K562 (cell line): ENCODE results near the gene OR4N5. TPM values are rescaled to one million over a fixed set of nuclear protein-coding genes. Genes with fewer than 3 reads are reported as not detected.

ENCODE experiments used
- ATAC-seq: fragments of 200-7000 bp; cut with Tn5 transposase; 3 replicates; pipeline ENCODE4 v1.9.1; 2020; ENCODE audit warnings: moderate library complexity
- BruUV-seq: library from RNA; stranded (reverse); fragments of 400-500 nt; replicated peaks from 2 replicates; lab custom pipeline; 2021; lab: Mats Ljungman, UMichigan
- CTCF ChIA-PET: fragments of 300-600 bp; formaldehyde crosslinking; extraction: SDS; loops from one replicate; lab custom pipeline; 2021; ENCODE audit warnings: low intra/inter-chr PET ratio; lab: Yijun Ruan, JAX
- POLR2A ChIA-PET: fragments of 300-600, 350-650 bp; sonication (Branson Sonifier 250); formaldehyde crosslinking; extraction: SDS; loops from one replicate; lab custom pipeline; 2021; ENCODE audit warnings: antibody characterized with exemption, inconsistent platforms; lab: Yijun Ruan, JAX
- DNase-seq, 4 experiments: peaks; one replicate each; pipeline versions ENCODE4 v3.0.0 to v3.0.0-alpha.2; 2011 to 2018; ENCODE audit warnings: low spot score in 3 of 4, mixed read lengths in 3 of 4; ENCODE audit errors: extremely low read depth in 1 of 4
- FAIRE-seq: peaks from 2 replicates; lab custom pipeline; 2011; peaks lifted over from hg19 to GRCh38; lab: Jason Lieb, UNC
- H2AFZ ChIP-seq: 2 replicates; pipeline ENCODE4 v1.6.0; 2011; ENCODE audit warnings: low read depth, low read length, control low read depth, inconsistent platforms
- H3K27ac ChIP-seq: fragments of 200-600 bp; 3 replicates; pipeline ENCODE4 v1.8.0; 2011; ENCODE audit warnings: low read depth, mild to moderate bottlenecking, control low read depth, inconsistent platforms, low read length, moderate library complexity, mixed read lengths; ENCODE audit errors: extremely low read depth
- H3K27me3 ChIP-seq, 2 experiments: fragments of 300-600 bp in 1 of 2; 2 replicates in 1 of 2; 3 replicates in 1 of 2; pipeline versions ENCODE4 v1.6.0 to v1.8.0; 2011; ENCODE audit warnings: inconsistent platforms in 2 of 2, low read length in 2 of 2, mild to moderate bottlenecking in 1 of 2, mixed read lengths in 1 of 2, moderate library complexity in 1 of 2; ENCODE audit not compliant: control insufficient read depth in 2 of 2, insufficient read depth in 2 of 2
- H3K36me3 ChIP-seq: fragments of 300-600 bp; 3 replicates; pipeline ENCODE4 v1.8.0; 2011; ENCODE audit warnings: mild to moderate bottlenecking, low read length, inconsistent platforms; ENCODE audit not compliant: control insufficient read depth, insufficient read depth
- H3K4me1 ChIP-seq, 2 experiments: fragments of 200-600 bp in 1 of 2; replicated peaks in 1 of 2; 2 replicates in 1 of 2; 3 replicates in 1 of 2; pipeline versions ENCODE4 v1.5.1 to v1.8.0; 2011; ENCODE audit warnings: inconsistent platforms in 2 of 2, low read length in 2 of 2, mild to moderate bottlenecking in 1 of 2, mixed read lengths in 1 of 2, moderate library complexity in 1 of 2; ENCODE audit not compliant: control insufficient read depth in 2 of 2, insufficient read depth in 2 of 2
- H3K4me2 ChIP-seq: 2 replicates; pipeline ENCODE4 v1.6.1; 2011; ENCODE audit warnings: low read length, control low read depth, inconsistent platforms, mixed read lengths; ENCODE audit not compliant: insufficient read depth
- H3K4me3 ChIP-seq: fragments of 200-600 bp; sonication (generic), shearing (Covaris generic); 2 replicates; pipeline ENCODE4 v1.5.1; 2016; ENCODE audit warnings: control low read depth, inconsistent platforms
- H3K79me2 ChIP-seq: fragments of 200-600 bp; 3 replicates; pipeline ENCODE4 v1.8.0; 2011; ENCODE audit warnings: low read length, inconsistent platforms; ENCODE audit not compliant: control insufficient read depth, insufficient read depth
- H3K9ac ChIP-seq, 2 experiments: 2 replicates each; pipeline versions ENCODE4 v1.6.0 to v1.6.1; 2011; ENCODE audit warnings: low read depth in 2 of 2, low read length in 2 of 2, control low read depth in 1 of 2, inconsistent platforms in 1 of 2, mild to moderate bottlenecking in 1 of 2, mixed read lengths in 1 of 2; ENCODE audit not compliant: insufficient read depth in 1 of 2
- H3K9me1 ChIP-seq: one replicate; pipeline ENCODE4 v1.6.0; 2011; ENCODE audit warnings: inconsistent platforms, mild to moderate bottlenecking, low read length, moderate library complexity; ENCODE audit not compliant: control insufficient read depth, insufficient read depth
- H3K9me3 ChIP-seq: replicated peaks from 2 replicates; pipeline ENCODE4 v1.5.1; 2011; ENCODE audit warnings: low read depth, low read length, inconsistent platforms; ENCODE audit not compliant: control insufficient read depth, insufficient read depth
- H4K20me1 ChIP-seq: replicated peaks from 2 replicates; pipeline ENCODE4 v1.6.1; 2011; ENCODE audit warnings: low read length, inconsistent platforms, mixed read lengths; ENCODE audit not compliant: control insufficient read depth, insufficient read depth
- CTBP1 ChIP-seq: fragments of 450-650 bp; IDR thresholded peaks from 2 replicates; pipeline ENCODE4 v1.6.1; 2016; ENCODE audit warnings: borderline replicate concordance
- SMAD1 ChIP-seq: fragments of 150-350 bp; IDR thresholded peaks from 2 replicates; pipeline ENCODE4 v1.6.1; 2014; ENCODE audit warnings: low read length, low read depth; ENCODE audit not compliant: partially characterized antibody
- SMARCE1 ChIP-seq: fragments of 450-650 bp; IDR thresholded peaks from 2 replicates; pipeline ENCODE4 v1.7.1; 2016; ENCODE audit warnings: mild to moderate bottlenecking
- SPI1 ChIP-seq: IDR thresholded peaks from 2 replicates; pipeline ENCODE4 v1.6.1; 2011; ENCODE audit warnings: low read depth, low read length, control low read depth, borderline replicate concordance
- TEAD4 ChIP-seq, 2 experiments: sonication (generic) in 1 of 2; formaldehyde crosslinking in 1 of 2; IDR thresholded peaks; 2 replicates each; pipeline versions ENCODE4 v1.6.1 to v1.8.0; 2012 to 2022; ENCODE audit warnings: borderline replicate concordance in 1 of 2, inconsistent platforms in 1 of 2, low read length in 1 of 2, mild to moderate bottlenecking in 1 of 2, missing genetic modification reagents in 1 of 2
- ZNF57 ChIP-seq: fragments of 450-650 bp; formaldehyde crosslinking; IDR thresholded peaks from 2 replicates; pipeline ENCODE4 v1.4.0; 2020; ENCODE audit warnings: mild to moderate bottlenecking, moderate library complexity
- WGBS: fragments of 100-300 bp; shearing (Covaris generic); methylation state at CpG from one replicate; pipeline ENCODE4 v1.1.6; 2016; ENCODE audit warnings: low coverage, mixed read lengths; ENCODE audit not compliant: insufficient coverage; ENCODE audit errors: missing lambda C conversion rate; 5-methylcytosine and 5-hydroxymethylcytosine counted together
- in situ Hi-C: fragments of 300-500 bp; cut with MboI; formaldehyde crosslinking; loops from 4 replicates; pipeline ENCODE4 v1.15.0; 2018; ENCODE audit warnings: inconsistent platforms, mixed read lengths
- intact Hi-C: fragments of 100-400 bp; cut with micrococcal nuclease; formaldehyde crosslinking; loops from 2 replicates; pipeline ENCODE4 v1.14.2; 2022
- polyA plus RNA-seq, 8 experiments: library from polyadenylated mRNA; depleted of rRNA in 4 of 8; stranded (reverse) in 5 of 8; unstranded in 3 of 8; fragments of >200 nt; fragmentation: Nextera tagmentation in 2 of 8; fragmentation: Illumina TruSeq in 1 of 8; extraction: Ambion mirVana in 2 of 8; extraction: Trizol in 1 of 8; gene quantifications; 2 replicates each; pipeline versions ENCODE4 v1.2.1 to v1.2.3, GENCODE V29; 2011 to 2014; ENCODE audit warnings: inconsistent platforms in 1 of 8, missing spikeins in 1 of 8
- total RNA-seq, 7 experiments: library from RNA; depleted of rRNA in 6 of 7; stranded (reverse); fragments of >200 nt in 6 of 7; fragmentation: Illumina TruSeq in 2 of 7; extraction: Trizol in 2 of 7; gene quantifications; 2 replicates each; pipeline versions ENCODE4 v1.2.1 to v1.2.3, GENCODE V29; 2011 to 2021; ENCODE audit warnings: low replicate concordance in 1 of 7
- TF ChIP-seq, protein P1 (sequence below), 2 experiments: fragments of 450-650 bp; formaldehyde crosslinking in 1 of 2; IDR thresholded peaks; 2 replicates each; pipeline versions ENCODE4 v1.4.0 to v1.6.1; 2014 to 2020; ENCODE audit warnings: mild to moderate bottlenecking in 2 of 2, borderline replicate concordance in 1 of 2, low read depth in 1 of 2

The OR4N5 gene
- total and polyA plus RNA-seq, 9 of the 15 experiments (the other 6 are each of a cell fraction or from before 2014, with no cell fraction given), result not detected

DNA sequence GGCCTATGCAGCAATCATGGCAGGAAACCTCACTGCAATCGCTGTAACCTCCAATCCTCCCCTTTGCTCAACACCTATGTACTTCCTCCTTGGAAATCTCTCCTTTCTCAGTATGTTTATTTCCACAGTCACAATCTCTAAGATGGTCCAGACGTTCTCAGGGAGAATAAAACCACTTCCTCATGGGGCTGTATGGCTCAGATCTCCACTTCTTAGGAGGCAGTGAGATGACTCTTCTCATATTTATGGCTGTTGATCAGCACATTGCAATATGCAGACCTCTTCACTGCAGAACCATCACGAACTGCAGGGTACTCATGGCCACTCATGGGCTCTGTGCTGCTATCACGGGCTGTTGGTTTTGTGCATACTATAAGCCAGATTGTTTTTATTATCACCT is 45.2 kb upstream of the OR4N5 start:
- intact Hi-C loops, result no loop called here
- Histone ChIP-seq H3K9ac (no peak overlapping the region), H2AFZ (peak overlapping the region; percentile 72), H3K4me2 (no peak overlapping the region), H3K9me3 (no peaks in the 10 kb centered on the region), H3K9me1 (no peaks in the 10 kb centered on the region), H4K20me1 (no peaks in the 10 kb centered on the region), H3K4me1 (no peaks in the 10 kb centered on the region), H3K27ac (no peak overlapping the region), H3K4me3 (no peak overlapping the region), H3K27me3 (no peaks in the 10 kb centered on the region), H3K36me3 (no peaks in the 10 kb centered on the region), H3K79me2 (no peaks in the 10 kb centered on the region)
- in situ Hi-C loops, result no loop called here
- FAIRE-seq, result no peak
- WGBS, result 8% methylated on average over 4 of the region's 4 CpGs
- DNase-seq, result no peak
- CTCF ChIA-PET, result no interaction called here
- BruUV-seq, result no TSS peak
- POLR2A ChIA-PET, result interaction anchor here (0.7 kb wide), 1 partner anchor 20 kb away, joined by 3 read pairs; no protein-coding TSS in a partner anchor
- TF ChIP-seq SMAD1 (no peak), ZNF57 (CRISPR knock-in tag) (no peak), CTBP1 (0 out of 2 replicates have a peak, but pooled peaks have one; percentile 19), TEAD4 (IDR thresholded peaks at IDR 0.05; ENCODE audit: low read length) (peak; percentile 20; the same call in 1 of the 2 replicates), TEAD4 (CRISPR knock-in tag; IDR thresholded peaks at IDR 0.05; ENCODE audit: borderline replicate concordance) (no peak), SMARCE1 (no peak), SPI1 (peak; percentile 75; the same call in 1 of the 2 replicates)
- TF ChIP-seq, protein P1, sequence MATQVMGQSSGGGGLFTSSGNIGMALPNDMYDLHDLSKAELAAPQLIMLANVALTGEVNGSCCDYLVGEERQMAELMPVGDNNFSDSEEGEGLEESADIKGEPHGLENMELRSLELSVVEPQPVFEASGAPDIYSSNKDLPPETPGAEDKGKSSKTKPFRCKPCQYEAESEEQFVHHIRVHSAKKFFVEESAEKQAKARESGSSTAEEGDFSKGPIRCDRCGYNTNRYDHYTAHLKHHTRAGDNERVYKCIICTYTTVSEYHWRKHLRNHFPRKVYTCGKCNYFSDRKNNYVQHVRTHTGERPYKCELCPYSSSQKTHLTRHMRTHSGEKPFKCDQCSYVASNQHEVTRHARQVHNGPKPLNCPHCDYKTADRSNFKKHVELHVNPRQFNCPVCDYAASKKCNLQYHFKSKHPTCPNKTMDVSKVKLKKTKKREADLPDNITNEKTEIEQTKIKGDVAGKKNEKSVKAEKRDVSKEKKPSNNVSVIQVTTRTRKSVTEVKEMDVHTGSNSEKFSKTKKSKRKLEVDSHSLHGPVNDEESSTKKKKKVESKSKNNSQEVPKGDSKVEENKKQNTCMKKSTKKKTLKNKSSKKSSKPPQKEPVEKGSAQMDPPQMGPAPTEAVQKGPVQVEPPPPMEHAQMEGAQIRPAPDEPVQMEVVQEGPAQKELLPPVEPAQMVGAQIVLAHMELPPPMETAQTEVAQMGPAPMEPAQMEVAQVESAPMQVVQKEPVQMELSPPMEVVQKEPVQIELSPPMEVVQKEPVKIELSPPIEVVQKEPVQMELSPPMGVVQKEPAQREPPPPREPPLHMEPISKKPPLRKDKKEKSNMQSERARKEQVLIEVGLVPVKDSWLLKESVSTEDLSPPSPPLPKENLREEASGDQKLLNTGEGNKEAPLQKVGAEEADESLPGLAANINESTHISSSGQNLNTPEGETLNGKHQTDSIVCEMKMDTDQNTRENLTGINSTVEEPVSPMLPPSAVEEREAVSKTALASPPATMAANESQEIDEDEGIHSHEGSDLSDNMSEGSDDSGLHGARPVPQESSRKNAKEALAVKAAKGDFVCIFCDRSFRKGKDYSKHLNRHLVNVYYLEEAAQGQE (IDR thresholded peaks at IDR 0.05; ENCODE audit: borderline replicate concordance), result no peak
- TF ChIP-seq, protein P1 (CRISPR knock-in tag; IDR thresholded peaks at IDR 0.05; ENCODE audit: low read depth), result no peak
- ATAC-seq, result peak; percentile 55; the same call in 2 of the 3 replicates
